Measurements from ENCODE around the gene IQGAP1. TPM values are rescaled to one million over a fixed set of nuclear protein-coding genes. Genes with fewer than 3 reads are reported as not detected.

The IQGAP1 gene
- total RNA-seq, 1 donor, result 37.7 TPM

GRCh38 chr15:90375071-90375470 is 13.0 kb upstream of the IQGAP1 start:
- DNase-seq (ENCODE audit: low read depth in 2 of 3, low spot score in 2 of 3), result no peak

GRCh38 chr15:90376789-90377188 is 11.3 kb upstream of the IQGAP1 start:
- peak in 2 of 3 donors; percentile 61 to 83 for DNase-seq (ENCODE audit: low read depth in 2 of 3, low spot score in 2 of 3)

GRCh38 chr15:90379263-90379662 is 8.8 kb upstream of the IQGAP1 start:
- no peak for DNase-seq (ENCODE audit: low read depth in 2 of 3, low spot score in 2 of 3)

GRCh38 chr15:90381515-90381914 is 6.5 kb upstream of the IQGAP1 start:
- no peak for DNase-seq (ENCODE audit: low read depth in 2 of 3, low spot score in 2 of 3)

GRCh38 chr15:90382320-90382719 is 5.7 kb upstream of the IQGAP1 start:
- no peak for DNase-seq (ENCODE audit: low read depth in 2 of 3, low spot score in 2 of 3)

GRCh38 chr15:90386221-90386620 is 1.8 kb upstream of the IQGAP1 start:
- DNase-seq (ENCODE audit: low read depth in 2 of 3, low spot score in 2 of 3), result no peak

GRCh38 chr15:90388462-90389380 is 679 bp downstream of the IQGAP1 start:
- DNase-seq (ENCODE audit: low read depth in 2 of 3, low spot score in 2 of 3), result peak in 2 of 3 donors; percentile 71 to 72

GRCh38 chr15:90389513-90389912 is 1.5 kb downstream of the IQGAP1 start:
- no peak for DNase-seq (ENCODE audit: low read depth in 2 of 3, low spot score in 2 of 3)

- DNase-seq (ENCODE audit: low read depth in 2 of 3, low spot score in 2 of 3), result no peak
Observed at GRCh38 chr15:90393040-90393439, 5.0 kb downstream of the IQGAP1 start.

GRCh38 chr15:90394074-90394473 is 6.0 kb downstream of the IQGAP1 start:
- DNase-seq (ENCODE audit: low read depth in 2 of 3, low spot score in 2 of 3), result no peak

GRCh38 chr15:90394748-90395442 is 6.9 kb downstream of the IQGAP1 start:
- DNase-seq (ENCODE audit: low read depth in 2 of 3, low spot score in 2 of 3), result no peak

GRCh38 chr15:90396321-90396720 is 8.3 kb downstream of the IQGAP1 start:
- DNase-seq (ENCODE audit: low read depth in 2 of 3, low spot score in 2 of 3), result no peak

- DNase-seq (ENCODE audit: low read depth in 2 of 3, low spot score in 2 of 3), result no peak
Observed at GRCh38 chr15:90400005-90400758, 12.1 kb downstream of the IQGAP1 start.

GRCh38 chr15:90400759-90401314 is 12.8 kb downstream of the IQGAP1 start:
- peak; percentile 58 to 92 (median 91) for DNase-seq (ENCODE audit: low read depth in 2 of 3, low spot score in 2 of 3)

- no peak for DNase-seq (ENCODE audit: low read depth in 2 of 3, low spot score in 2 of 3)
Observed at GRCh38 chr15:90401495-90401894, 13.5 kb downstream of the IQGAP1 start.

- peak in 2 of 3 donors; percentile 39 to 45 for DNase-seq (ENCODE audit: low read depth in 2 of 3, low spot score in 2 of 3)
Observed at GRCh38 chr15:90402223-90402622, 14.2 kb downstream of the IQGAP1 start.

GRCh38 chr15:90402767-90403166 is 14.7 kb downstream of the IQGAP1 start:
- DNase-seq (ENCODE audit: low read depth in 2 of 3, low spot score in 2 of 3), result no peak

- no peak for DNase-seq (ENCODE audit: low read depth in 2 of 3, low spot score in 2 of 3)
Observed at GRCh38 chr15:90405055-90405607, 17.1 kb downstream of the IQGAP1 start.

- no peak for DNase-seq (ENCODE audit: low read depth in 2 of 3, low spot score in 2 of 3)
Observed at GRCh38 chr15:90407336-90407735, 19.3 kb downstream of the IQGAP1 start.

- no peak for DNase-seq (ENCODE audit: low read depth in 2 of 3, low spot score in 2 of 3)
Observed at GRCh38 chr15:90407871-90408317, 19.9 kb downstream of the IQGAP1 start.

Measured in hematopoietic multipotent progenitor cell (in vitro differentiated cells).